Fibroblast of mammary gland (primary cell): ENCODE results near the gene PFKFB4.
"Not testable (repeated sequence)": the region's sequence is repeated elsewhere in the genome, so short reads cannot be mapped to it uniquely, and the experiment has no call there.

ENCODE experiments used
- DNase-seq: peaks from one replicate; pipeline ENCODE4 v3.0.0-alpha.2; 2010; ENCODE audit warnings: low read depth
- H3K4me3 ChIP-seq: 2 replicates; pipeline ENCODE4 v1.5.1; 2011; ENCODE audit warnings: low read depth, mild to moderate bottlenecking, low read length, moderate library complexity; ENCODE audit not compliant: control insufficient read depth
- TF ChIP-seq, protein P1 (sequence below): conservative IDR thresholded peaks from 2 replicates; pipeline ENCODE4 v1.5.1; 2011; ENCODE audit warnings: low read depth, low read length, inconsistent platforms; ENCODE audit not compliant: control insufficient read depth, insufficient read depth

Gene PFKFB4

DNA sequence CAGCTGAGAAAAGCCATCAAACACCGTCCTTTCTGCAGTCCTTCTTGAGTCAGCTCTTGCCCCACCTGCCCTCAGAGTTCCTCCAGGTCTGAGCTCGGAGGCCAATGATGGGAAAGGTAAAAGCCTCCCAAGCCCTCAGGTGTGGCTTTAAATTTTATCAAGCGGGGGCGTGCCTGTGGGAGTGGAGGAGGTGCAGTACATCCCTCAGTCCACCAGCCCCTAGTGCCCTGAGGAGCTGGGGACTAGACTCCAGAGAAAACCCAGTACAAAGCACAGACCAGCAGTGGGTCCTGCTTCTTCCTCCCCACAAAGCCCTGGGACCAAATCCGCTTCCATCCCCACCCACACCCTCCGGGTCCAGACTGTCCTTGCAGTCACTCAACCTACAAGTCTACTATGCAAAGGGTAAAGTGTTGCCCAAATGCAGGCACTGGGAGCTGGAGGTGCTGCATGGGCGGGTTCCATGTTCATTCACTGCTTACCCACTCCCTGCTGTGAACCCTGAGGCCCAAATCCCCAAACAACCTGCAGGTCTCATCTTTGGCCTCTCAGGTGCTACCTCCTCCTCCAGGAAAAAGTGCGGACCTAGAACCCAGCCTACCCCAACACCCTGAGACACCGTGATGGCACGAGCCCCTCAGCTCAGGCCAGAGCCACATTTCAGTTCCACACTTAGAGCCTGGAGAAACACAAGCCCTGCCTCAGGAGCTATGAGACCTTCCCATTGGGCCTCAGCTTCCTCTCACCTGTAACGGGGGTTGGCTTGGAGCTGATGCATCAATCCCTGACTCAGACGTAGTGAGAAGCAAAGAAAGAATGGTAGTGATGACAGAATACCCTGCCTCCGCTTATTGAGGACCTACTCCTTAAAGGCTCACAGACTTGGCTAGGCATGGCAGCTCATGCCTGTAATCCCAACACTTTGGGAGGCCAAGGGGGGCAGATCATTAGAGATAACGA is 2.4 kb downstream of the PFKFB4 start:
- TF ChIP-seq, protein P1, sequence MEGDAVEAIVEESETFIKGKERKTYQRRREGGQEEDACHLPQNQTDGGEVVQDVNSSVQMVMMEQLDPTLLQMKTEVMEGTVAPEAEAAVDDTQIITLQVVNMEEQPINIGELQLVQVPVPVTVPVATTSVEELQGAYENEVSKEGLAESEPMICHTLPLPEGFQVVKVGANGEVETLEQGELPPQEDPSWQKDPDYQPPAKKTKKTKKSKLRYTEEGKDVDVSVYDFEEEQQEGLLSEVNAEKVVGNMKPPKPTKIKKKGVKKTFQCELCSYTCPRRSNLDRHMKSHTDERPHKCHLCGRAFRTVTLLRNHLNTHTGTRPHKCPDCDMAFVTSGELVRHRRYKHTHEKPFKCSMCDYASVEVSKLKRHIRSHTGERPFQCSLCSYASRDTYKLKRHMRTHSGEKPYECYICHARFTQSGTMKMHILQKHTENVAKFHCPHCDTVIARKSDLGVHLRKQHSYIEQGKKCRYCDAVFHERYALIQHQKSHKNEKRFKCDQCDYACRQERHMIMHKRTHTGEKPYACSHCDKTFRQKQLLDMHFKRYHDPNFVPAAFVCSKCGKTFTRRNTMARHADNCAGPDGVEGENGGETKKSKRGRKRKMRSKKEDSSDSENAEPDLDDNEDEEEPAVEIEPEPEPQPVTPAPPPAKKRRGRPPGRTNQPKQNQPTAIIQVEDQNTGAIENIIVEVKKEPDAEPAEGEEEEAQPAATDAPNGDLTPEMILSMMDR, result no peak
- no peak overlapping the region for H3K4me3 ChIP-seq

DNA sequence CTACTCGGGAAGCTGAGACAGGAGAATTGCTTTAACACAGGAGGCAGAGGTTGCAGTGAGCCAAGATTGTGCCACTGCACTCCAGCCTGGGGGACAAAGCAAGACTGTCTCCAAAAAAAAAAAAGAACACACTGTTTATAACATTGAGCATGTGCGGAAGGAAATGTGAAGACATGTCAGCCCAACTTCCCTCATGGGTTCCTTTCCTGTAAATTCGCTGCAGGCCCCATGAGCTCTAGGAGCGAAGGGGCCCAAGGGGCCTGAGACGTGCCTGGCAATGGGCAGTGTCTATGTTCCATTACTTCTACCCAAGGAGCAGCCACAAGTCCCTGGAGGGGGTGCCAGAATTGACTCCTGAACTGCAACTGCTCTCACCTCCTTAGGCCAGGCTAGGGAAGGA is 3.2 kb downstream of the PFKFB4 start:
- H3K4me3 ChIP-seq, result no peak overlapping the region
- TF ChIP-seq, protein P1, result no peak
- DNase-seq, result no peak

More for the DNA sequence above, 2.4 kb downstream of the PFKFB4 start:
- DNase-seq, result no peak

DNA sequence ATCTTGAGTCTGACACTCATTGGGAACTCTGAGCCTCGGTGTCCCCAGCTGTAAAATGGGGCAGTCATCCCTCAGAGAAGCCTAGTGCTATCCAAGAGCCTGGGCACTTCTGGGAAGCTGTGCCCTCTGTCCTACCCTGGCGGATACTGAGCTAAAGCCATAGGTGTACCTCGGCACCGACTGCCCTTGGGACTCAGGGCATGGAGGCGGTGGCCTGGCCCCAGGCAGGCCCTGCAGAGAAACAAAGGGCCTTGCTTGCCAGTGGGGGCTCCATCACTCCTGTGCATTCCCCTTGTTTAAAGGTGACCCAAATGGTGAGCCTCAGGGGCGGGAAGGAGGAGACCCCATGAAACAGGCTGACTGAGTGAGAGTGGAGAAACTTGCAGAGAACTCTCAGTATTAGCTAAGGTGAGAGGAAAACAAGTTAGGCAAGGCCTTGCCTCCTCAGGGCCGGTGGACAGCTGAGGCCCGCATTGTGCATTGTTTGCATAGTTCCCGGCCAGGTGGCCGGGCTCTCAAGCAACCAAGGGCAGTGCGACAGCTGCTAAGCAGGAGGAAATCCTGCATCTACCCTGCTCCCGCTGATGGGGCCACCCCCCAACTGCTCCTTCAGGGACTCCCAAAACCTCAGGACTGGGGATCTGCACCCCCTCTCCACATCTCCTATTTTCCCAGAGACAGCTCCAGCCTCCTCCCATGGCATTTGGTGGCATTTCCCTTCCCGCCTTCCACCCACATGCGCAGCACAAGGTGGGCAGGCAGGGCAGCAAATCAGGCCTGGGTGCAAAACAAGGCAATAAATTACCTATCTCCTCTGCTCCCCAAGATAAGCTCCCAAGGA is 4.3 kb downstream of the PFKFB4 start:
- DNase-seq, result no peak
- H3K4me3 ChIP-seq, result no peak overlapping the region
- TF ChIP-seq, protein P1, result no peak

DNA sequence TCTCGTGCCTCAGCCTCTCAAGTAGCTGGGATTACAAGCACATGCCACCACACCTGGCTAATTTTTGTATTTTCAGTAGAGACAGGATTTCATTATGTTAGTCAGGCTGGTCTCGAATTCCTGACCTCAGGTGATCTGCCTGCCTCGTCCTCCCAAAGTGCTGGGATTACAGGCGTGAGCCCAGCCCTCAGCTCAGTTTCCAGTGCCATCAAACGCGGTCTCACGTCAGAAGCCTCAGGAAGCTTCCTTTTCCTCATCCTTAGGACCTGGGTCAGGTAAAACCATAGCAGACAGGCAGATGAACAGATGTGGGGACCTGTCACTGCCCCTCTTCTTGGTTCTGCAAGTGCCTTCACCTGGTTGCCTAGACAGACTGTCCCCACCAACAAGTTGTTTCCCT is 5.0 kb downstream of the PFKFB4 start:
- DNase-seq, H3K4me3 ChIP-seq: not testable (repeated sequence)

DNA sequence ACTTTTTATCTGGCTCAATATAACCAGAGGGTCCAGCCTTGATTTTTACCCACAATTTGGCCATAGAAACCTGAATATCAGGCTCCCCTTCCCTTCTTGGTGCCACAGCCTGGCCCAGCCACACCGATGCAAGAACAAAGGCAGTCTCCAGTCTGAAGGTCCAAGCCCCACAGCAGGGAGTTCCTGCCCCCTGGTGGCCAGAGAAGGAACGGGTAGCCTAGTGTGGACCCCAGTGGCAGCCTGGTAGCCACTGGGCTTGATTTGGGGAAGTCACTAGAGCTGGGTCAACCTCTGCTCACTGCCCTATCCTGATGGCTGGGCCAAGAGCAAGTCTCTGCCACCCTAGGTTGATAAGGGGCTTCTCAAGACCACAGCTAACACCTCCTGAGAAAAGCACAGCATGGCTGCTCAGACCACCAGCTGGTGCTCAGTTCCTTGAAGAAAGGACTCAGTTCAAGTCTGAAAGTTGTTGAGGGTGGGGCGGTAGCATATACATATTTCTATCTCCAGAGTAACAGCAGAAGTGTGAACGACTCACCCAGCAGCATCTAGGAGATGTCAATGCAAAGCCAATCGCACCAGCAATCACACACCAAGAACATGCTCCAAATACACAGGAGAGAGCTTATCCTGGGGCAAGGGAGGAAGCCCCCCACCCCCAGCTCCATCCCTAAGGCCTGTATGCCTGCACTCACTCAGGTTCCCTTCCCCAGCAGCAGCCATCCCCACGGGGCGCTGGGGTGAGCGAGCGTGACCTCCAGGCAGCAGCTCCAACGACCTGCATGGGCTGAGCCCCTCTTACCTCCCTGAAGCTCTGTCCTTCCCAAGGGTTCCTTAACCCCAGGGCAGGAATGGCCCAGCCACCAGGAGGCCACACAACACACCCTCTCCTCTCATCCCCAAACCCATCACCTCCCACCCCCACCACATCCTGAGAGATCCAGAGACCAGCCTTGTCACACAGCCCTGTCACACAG is 7.6 kb downstream of the PFKFB4 start:
- DNase-seq, result peak; percentile 76

DNA sequence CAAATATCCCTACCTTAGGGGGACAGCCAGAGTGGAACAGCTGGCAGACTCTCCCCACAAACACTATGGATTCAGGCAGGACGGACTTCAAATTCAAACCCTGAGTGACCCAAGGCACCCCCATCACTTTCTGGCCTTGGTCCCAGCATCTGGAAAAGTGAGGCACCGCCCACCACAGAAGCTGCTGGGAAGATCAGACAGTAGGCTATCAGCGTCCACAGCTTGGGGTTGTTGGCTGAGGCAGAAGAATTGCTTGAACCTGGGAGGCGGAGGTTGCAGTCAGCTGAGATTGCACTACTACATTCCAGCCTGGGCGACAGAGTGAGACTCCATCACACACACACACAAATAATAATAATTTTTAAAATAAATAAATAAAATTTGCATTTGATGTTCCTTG is 8.5 kb downstream of the PFKFB4 start:
- no peak overlapping the region for H3K4me3 ChIP-seq
- TF ChIP-seq, protein P1, result no peak
- DNase-seq, result no peak

More for the DNA sequence above, 7.6 kb downstream of the PFKFB4 start:
- TF ChIP-seq, protein P1, result peak; percentile 98
- H3K4me3 ChIP-seq, result no peak overlapping the region
